ENCODE results near the gene CRYL1. TPM values are rescaled to one million over a fixed set of nuclear protein-coding genes. Genes with fewer than 3 reads are reported as not detected.

Gene CRYL1
- polyA plus RNA-seq, 3 donors: 22.9 to 42.7 (median 23.9) TPM

DNA sequence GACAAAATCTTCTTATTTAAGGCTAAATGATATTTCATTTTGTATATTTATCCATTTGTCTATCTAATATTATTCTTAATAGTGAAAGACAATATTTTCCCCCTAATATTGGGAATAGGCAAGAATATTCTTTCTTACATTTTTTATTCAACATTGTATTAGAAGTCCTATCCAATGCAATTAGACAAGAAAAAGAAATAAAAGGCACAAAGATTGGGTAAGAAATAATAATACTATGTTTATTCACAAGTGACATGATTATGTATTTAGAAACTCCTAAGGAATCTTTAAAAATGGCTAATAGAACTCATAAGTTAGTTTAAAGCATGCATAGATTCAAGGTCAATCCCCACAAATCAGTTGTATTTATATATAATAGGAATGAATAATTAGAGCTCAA lies 11.3 kb upstream of the CRYL1 start:
- H3K27ac ChIP-seq (ENCODE audit: low read depth, low read length): no peak overlapping the region

DNA sequence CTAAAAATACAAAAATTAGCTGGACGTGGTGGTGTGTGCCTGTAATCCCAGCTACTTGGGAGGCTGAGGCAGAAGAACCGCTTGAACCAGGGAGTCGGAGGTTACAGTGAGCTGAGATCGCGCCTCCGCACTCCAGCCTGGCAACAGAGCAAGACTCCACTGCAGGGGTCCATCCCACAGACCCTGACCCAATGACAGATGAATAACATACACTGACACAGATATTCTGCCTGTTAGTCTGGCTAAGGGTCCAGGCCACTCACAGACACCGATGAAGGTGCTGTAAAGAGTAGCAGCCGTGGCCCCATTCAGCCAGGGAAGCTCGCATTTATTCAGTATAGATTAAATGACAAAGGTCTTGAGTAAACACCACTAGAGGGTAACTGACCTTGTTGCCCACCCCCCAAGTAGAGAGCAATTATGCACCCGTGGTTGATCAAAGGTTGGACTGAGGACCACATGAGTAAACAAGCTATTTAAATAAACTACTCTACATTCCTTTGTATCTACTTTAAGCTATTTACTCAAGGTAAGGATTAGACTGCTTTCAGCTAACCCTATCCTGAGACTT lies 8.5 kb upstream of the CRYL1 start:
- no peak overlapping the region for H3K27ac ChIP-seq (ENCODE audit: low read depth, low read length)
- WGBS, 3 donors: 74 to 87% (median 86%) methylated on average over 10 of the region's 10 CpGs

DNA sequence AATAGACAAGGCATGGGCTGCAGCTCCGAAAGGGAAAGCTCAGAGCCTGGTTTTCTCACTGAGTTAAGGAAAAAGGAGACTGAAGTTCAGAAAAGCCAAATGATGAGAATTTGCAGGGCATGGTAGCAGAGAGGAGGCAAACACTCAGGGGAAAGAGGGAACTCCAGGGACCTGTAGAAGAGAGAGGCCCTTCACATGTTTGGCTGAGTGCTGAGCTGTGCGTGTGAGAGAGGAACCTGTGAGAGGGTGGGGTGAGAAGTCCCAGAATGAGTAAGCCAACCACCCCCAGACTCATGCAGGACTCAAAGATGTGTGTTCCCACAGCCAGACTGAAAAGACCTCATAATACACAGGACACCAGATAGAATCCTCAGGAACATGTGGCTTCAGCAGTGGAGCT lies 2.8 kb upstream of the CRYL1 start:
- 76 to 98% (median 88%) methylated on average over 2 of the region's 2 CpGs for WGBS, 3 donors
- no peak overlapping the region for H3K27ac ChIP-seq (ENCODE audit: low read depth, low read length)

DNA sequence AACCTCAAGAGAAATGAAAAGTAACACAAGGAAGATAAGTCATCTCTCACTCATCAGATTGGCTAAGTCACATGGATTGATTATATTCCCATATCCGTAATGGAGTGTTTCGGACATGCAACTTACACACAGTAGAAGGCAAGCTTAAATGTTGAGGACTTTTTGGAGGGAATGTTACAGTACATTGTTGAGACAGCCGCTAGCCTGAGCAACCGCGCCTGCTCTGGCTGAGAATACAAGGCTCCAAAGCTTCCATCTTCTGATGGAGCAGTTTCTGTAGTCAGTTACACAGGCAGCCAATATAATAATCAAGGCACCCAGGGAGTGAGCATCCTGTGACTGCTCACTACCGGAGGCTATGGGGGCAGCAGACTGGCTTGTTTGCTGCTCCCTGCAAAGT lies 1.0 kb upstream of the CRYL1 start:
- 40 to 49% (median 49%) methylated on average over 6 of the region's 6 CpGs for WGBS, 3 donors
- H3K27ac ChIP-seq (ENCODE audit: low read depth, low read length): no peak overlapping the region

DNA sequence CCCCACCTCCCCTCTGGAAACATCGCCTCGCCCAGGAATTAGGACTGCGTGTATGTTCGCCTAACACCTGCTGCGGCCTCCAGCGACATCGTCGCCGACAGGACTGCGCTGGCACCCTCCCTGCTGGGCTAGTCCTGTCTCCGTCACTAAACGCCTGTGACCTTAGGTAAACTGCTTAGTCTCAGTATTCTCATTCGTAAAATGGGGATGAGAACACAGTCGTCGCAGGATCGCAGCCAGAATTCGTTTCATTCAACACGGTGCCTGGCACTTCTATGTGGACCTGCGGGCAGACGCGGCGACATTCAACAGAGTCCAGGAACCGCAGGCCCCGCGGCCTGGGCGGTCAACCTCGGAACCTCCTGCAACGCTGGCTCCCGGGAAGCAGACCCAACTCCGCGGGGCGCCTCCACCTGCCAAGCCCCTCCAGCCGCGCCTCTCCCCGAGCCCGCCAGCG lies 485 bp downstream of the CRYL1 start:
- peak overlapping the region; percentile 52 for H3K27ac ChIP-seq (ENCODE audit: low read depth, low read length)
- WGBS, 3 donors: 1 to 2% (median 1%) methylated on average over 37 of the region's 37 CpGs

DNA sequence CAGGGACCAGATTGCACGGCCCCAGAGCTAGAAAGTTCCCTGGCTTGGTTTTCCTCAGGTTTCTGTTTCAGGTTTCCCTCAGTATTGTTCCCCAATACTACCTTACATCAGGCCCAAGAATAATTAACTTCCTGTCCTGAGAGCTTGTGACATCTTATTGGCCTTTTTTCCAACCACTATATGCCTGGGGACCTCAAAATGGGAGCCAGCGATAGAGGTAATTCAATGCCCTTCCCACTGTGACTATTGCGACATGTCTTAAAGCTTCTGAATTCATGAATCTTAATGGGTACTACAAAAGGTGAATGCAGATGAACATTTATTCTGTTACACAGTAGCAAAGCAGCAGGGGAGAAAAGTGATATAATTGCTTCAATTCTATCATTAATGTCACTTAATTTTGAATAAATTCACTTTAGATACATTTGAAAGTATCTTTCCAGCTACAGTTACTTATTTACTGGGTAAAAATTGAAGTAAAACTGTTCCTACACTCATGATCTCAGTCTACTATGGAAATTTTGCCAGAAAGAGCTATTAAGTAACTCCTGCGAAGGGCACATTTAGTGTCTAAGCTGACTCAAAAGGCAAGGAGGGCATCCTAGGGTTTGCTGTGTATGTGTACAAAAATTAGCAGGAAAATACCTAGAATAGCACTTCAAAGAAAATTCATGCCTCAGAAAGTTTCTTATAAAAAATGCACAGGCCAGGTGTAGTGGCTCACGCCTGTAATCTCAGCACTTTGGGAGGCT lies 4.1 kb downstream of the CRYL1 start:
- H3K27ac ChIP-seq (ENCODE audit: low read depth, low read length): no peak overlapping the region
- 81 to 96% (median 83%) methylated on average over 5 of the region's 5 CpGs for WGBS, 3 donors

DNA sequence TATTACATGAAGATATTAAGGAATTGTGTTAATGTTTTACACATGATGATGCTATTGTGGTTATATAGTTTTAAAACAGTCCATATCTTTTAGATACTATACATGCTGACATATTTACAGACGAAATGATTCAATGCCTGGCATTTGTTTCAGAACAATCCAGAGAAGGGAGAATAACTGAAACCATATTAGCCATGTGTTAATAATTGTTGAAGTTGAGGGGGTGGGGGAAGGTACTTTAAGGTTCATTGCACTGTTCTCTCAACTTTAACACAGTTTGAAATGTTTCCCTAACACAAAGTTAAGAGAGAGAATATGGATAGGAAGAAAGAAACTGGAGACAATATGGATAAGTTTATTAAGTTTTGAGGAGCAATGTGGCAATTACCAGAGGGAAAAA lies 5.8 kb downstream of the CRYL1 start:
- H3K27ac ChIP-seq (ENCODE audit: low read depth, low read length): no peak overlapping the region
- WGBS, 3 donors: 64 to 93% (median 91%) methylated on average over 1 of the region's 1 CpG

DNA sequence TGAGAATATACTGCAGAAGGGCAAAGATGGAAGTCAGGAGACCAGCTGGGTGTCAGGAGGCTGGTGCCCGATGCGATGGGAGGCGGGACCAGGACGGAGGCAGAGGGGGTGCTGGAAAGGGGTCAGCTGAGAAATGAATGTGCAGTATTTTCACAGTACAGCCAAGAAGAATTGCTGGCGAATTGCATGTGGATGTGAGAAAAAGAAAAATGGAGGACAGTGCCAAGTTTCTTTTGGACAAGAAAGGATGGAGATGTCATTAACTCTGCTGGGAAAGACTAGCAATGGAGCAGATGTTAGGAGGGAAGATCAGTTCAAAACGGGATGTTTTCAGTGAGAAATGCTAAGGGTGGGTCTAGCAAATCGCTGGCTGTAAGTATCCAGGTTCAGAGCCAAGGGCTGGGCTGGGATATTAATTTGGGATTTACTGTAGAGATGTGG lies 7.0 kb downstream of the CRYL1 start:
- WGBS, 3 donors: 59 to 63% (median 60%) methylated on average over 7 of the region's 7 CpGs
- no peak overlapping the region for H3K27ac ChIP-seq (ENCODE audit: low read depth, low read length)

DNA sequence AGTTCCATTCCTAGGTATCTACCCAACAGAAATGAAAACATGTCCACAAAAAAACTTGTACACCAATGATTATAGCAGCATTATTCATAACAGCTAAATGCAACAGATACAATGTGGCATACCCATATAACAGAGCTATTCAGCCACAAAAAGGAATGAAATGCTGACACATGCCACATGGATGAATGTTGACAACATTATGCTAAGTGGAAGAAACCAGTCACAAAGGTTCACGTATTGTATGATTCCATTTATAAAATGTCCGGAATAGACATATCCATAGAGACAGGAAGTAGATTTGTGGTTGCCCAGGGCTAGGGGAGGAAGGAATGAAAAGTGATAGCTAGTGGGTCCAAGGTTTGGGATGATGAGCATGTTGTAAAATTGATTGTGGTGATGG lies 10.8 kb downstream of the CRYL1 start:
- H3K27ac ChIP-seq (ENCODE audit: low read depth, low read length): no peak overlapping the region
- 58 to 85% (median 75%) methylated on average over 2 of the region's 2 CpGs for WGBS, 3 donors

DNA sequence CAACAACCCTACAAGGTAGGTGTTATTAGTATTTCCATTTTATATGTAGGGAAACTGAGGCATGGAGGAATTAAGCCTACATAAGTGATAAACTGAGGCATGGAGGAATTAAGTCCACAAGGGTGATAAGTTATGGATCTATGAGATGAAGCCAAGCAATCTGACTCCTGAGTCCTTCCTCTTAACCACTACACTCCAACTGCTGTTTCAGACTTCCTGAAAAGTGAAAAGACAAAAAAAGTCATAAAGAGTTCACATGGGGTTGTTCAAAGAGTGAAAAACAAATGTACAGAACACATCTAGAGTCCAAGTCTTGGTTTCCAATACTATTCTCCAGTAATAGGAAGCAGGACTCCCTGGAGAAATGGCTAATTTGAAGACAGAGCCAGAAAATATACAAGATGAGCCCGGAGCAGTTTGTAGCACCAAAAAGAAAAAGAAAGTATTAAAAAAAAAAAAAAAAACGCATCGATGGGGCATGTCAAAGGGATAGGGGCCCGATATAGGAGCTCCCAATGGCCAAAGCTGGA lies 12.1 kb downstream of the CRYL1 start:
- 42 to 79% (median 45%) methylated on average over 4 of the region's 4 CpGs for WGBS, 3 donors
- no peak overlapping the region for H3K27ac ChIP-seq (ENCODE audit: low read depth, low read length)

DNA sequence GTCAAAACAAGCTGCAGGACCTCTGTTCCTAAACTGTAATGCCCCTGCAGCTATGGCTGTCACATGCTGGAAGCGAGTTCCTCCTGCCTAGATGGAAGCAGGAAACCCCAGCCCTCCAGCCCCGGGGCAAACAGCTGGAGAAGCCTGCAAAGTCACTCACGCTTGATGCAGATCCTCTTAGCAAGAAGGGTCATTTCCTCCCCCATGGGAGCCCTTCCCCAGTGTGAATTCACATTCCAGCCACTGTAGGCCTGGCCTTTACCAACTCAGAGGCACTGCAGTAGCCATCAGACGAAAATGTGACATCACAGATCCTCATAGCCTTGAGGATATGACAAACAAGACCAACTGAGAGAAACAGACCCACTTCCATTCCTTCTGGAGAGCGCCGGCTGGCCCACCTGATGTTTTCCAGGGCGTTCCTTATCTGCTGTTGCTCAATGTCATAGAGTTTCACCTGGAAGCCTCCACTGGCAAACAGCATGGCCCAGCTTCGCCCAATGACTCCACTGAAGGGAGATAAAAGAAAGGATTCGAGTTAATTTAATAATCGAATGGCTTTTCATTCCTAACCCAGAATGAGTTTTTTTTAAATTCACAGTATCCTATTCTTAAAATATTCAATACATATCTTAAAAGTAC lies 13.5 kb downstream of the CRYL1 start:
- WGBS, 3 donors: 74 to 82% (median 76%) methylated on average over 10 of the region's 10 CpGs
- no peak overlapping the region for H3K27ac ChIP-seq (ENCODE audit: low read depth, low read length)

DNA sequence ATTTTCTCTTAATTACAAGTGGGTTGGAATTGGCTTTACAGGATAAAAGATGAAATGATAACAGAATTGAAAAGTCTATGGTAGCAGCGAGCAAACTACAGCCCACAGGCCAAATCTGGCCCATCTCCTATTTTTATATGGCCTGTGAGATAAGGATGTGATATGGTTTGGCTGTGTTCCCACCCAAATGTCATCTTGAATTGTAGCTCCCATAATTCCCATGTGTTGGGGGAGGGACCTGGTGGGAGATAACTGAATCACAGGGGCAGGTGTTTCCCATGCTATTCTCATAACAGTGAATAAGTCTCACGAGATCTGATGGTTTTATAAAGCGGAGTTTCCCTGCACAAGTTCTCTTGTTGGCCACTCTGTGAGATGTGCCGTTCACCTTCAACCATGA lies 19.0 kb downstream of the CRYL1 start:
- H3K27ac ChIP-seq (ENCODE audit: low read depth, low read length): no peak overlapping the region
- WGBS, 3 donors: 73 to 91% (median 76%) methylated on average over 4 of the region's 4 CpGs

DNA sequence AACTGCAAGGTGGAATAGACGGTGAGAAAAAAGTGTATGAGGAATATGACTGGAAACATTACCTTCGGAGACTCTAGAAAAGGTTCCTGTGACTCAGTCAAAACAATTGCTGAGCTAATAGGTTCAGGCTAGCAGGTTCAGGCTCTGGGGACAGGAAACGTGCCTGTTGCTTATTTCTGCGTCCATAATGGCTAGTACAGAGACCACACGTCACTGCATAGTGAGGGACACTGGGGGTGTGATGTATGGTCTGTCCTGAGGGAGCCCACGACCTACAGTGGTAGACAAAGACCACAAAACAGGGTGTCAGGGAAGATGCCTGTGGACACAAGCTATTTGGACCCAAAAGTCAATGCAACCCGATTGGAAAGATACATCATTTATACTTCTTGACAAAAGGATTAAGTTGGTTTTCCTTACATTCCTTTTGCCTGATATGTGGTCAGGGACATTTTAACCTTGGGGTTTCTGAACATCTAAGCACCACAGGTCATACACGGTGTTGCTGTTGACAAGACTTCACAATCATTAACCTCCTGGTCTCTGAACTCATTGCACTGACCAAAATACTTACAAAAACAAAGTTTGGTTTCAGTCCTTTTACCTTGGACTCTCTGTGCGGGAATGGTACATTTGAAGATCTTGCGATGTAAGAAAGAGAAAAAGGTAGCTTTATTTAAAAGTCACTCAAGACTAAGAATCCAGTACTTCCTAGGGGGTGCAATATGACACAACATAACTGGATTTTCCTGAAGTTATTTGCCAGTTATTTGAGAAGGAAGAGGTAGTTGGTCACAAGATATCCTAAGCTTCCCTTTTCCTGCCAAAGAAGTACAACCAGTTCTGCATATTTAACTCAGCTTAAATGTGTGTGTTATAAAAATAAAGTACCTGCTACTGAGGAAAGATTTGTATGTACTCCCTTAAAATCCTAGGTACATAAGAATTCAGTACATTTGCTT lies 20.0 kb downstream of the CRYL1 start:
- 82 to 84% (median 82%) methylated on average over 10 of the region's 10 CpGs for WGBS, 3 donors
- H3K27ac ChIP-seq (ENCODE audit: low read depth, low read length): no peak overlapping the region

DNA sequence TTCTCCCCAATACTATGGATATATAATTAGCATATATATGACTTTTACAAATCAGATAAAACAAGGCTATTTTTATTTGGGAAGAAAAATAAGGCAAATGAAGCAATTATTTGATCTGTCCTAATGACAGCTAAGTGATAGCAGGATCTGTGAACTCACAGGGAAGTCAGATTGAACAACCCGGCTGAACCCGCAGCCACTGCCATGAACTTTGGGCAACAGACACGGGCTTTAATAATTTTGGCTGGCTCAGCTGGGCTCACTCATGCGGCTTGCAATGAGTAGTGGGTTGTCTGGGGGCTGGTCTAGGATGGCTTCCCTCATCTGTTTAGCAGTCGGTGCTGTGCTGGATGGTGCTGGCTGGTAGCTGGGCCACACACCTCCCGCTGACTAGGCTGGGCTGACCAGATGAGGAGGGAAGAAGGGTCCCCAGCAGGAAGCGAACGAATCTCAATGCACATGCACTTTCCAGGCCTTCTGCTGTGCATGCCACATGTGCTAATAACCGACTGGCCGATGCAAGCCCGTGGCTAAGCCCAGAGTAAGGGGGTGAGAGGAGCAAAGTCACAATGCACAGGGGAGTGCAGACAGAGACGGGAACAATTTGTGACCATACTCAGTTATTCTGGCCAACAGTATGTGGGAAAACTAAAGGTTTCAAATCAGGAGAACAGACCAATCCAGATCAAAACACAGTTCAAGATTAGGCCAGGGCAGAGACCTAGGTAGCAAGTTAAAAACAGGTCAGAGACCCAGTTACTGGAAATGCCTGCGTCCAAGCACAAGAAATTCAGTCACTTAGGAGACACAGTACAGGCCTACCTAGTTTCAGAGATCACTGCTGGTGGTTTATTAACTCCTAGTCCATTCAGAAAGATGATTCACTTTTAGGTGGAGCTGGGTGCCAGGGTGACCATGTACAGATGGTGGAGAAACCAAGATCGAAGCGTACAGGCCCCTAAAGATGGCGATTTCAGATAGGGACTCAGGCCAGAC lies 22.3 kb downstream of the CRYL1 start:
- 95 to 96% (median 95%) methylated on average over 16 of the region's 16 CpGs for WGBS, 3 donors

DNA sequence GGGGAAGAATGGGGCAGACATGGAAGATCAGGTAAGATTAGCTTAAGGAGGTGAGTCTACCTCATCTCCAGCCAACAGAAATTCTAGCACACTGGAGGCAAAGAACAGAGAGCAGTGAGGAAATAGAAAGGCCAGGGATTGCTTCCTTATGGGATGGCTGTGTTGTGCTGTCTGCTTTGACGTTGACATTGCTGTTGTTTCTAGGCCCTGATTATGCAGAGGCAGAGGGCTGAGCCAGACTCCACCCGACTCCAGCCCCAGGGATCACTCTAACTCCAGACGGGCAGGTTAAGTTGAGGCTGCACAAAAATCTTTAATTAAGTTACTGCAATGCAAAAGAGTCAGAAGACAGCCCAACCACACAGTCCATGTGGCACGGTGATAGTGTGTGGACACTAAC lies 24.1 kb downstream of the CRYL1 start:
- 60 to 66% (median 63%) methylated on average over 4 of the region's 4 CpGs for WGBS, 3 donors
- H3K27ac ChIP-seq (ENCODE audit: low read depth, low read length): no peak overlapping the region

More for the DNA sequence above, 22.3 kb downstream of the CRYL1 start:
- no peak overlapping the region for H3K27ac ChIP-seq (ENCODE audit: low read depth, low read length)

DNA sequence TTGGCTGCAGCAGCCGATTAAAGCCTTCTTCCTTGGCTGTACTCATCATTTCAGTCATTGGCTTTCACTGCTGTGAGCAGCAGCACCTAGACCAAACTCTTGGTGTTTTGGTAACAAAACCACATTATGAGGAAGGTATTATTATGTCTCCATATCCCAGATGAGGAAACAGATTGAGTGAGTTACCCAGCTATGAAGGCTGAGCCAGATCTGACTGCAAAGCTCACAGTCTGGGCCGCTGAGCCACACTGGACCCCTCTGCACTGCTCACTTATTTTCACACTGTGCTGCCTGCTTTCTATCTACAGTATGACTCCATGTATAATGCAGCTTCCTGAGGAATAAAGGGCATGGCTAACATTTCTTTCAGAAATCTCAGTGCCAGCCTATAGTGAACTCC lies 24.5 kb downstream of the CRYL1 start:
- 89 to 93% (median 90%) methylated on average over 2 of the region's 2 CpGs for WGBS, 3 donors
- no peak overlapping the region for H3K27ac ChIP-seq (ENCODE audit: low read depth, low read length)

DNA sequence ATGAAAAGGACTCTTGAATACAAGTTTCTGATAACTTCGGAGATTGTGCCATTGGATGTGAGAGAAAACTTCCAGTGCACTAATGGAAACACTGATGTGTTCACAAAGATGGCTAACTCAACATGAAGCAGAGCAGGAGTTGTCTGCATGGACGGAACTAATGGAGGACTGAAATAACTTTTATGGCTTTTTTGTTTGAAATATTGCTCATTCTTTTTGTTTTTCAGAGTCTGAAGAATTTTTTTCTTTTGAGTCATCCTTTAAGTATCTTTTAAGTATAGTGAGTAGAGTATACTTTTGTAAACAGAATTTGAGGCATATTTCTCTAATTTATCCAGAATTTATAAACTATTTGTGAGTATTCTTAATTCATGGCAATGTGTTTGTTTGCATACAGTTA lies 25.7 kb downstream of the CRYL1 start:
- H3K27ac ChIP-seq (ENCODE audit: low read depth, low read length): no peak overlapping the region
- 90 to 97% (median 97%) methylated on average over 2 of the region's 2 CpGs for WGBS, 3 donors

All from adipose tissue (tissue), 3 donors.